Stimulated activated CD8-positive, alpha-beta memory T cell treated with anti-CD3 and anti-CD28 coated beads, Interleukin-7, amount 100 ng/mL, for 1 hour (primary cell): Measurements from ENCODE around the gene NDUFV1.
"Not testable (repeated sequence)": the region's sequence is repeated elsewhere in the genome, so short reads cannot be mapped to it uniquely, and the experiment has no call there.

Experiments
- DNase-seq, 2 donors: peaks; one replicate each; pipeline ENCODE4 v3.0.0-alpha.2; 2020; ENCODE audit warnings: low read depth in 2 of 2

The NDUFV1 gene

GRCh38 chr11:67606492-67607295 is at the start of gene NDUFV1:
NDUFV1 (plus strand) TSS chr11:67606936; CDS start chr11:67607005, 69 bp downstream.
- DNase-seq = peak; percentile 91 to 94

DNA sequence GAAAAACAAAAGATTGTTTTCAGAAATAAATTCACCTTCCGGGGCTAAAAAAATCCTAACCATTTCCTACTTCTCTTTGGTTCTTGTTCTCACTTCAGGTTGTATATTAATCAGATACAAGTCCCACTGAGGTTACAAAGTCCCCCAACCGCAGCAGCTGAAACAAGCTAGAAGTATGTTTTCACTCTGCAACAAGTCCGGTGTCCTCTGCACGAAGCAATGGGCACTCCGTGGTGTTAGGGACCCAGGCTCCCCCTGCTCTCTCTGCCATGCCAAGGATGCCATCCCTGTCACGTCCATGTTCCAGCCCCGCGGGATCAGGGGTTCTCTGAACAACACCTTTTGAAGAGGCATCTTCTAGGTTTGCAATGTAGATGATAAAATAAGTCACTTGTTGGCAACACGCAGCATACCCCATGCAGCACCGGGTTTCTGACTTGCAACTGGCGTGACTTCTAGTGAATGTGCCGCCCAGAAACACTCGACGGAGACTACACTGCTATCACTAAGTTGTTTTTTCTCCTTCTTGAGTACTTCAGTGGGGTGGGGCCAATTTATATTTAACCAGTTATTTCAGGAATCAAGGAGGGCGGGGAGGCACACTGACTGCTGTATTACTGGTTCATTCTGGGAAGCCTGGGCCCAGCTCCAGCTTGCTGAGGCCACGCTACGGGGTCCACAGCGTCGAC is 48.5 kb upstream of the NDUFV1 start:
- DNase-seq = no peak

GRCh38 chr11:67561971-67562619 is 44.6 kb upstream of the NDUFV1 start:
- no peak for DNase-seq

GRCh38 chr11:67562963-67563704 is 43.6 kb upstream of the NDUFV1 start:
- no peak for DNase-seq

- not testable (repeated sequence) for DNase-seq
These were observed 43.0 kb upstream of the NDUFV1 start for GRCh38 chr11:67563705-67564114.

DNA sequence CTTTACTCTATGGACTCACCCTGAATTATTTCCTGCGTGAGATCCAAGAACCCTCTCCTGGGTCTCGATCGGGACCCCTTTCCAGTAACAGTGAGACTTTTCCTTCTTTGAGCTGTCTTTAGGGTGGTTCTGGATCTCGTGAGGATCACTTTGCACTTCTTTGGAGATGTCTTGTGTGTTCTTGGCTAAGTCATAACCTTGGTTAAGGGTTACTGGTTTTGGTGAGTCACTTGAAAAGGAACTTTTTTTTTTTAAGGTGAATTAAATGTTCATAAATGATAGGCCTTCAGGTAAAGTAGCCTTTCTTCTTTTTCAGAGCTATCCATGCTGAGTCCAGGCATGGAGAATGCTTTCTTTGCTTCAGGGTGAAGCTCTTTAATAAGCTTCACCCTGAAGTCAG is 42.5 kb upstream of the NDUFV1 start:
- DNase-seq = no peak

GRCh38 chr11:67571443-67571842 is 35.3 kb upstream of the NDUFV1 start:
- DNase-seq = no peak

DNA sequence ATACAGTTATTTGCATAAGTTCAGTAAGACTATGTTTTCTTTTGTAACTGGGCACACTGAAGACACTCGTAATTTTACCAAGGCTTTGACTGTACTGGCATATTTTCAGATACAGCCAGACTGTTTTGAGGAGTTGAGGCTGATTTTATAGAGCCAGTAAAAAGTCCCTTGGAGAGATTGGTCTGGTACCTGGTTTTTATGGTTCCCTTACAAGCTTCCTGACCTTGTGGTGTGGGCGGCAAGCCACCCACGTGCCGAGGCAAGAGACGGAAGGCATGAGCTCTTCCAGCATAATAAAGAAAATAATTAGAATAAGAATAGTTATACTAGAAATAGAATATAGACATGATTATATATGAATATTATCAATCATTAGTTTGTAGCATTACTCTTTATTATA is 34.4 kb upstream of the NDUFV1 start:
- no peak for DNase-seq

DNA sequence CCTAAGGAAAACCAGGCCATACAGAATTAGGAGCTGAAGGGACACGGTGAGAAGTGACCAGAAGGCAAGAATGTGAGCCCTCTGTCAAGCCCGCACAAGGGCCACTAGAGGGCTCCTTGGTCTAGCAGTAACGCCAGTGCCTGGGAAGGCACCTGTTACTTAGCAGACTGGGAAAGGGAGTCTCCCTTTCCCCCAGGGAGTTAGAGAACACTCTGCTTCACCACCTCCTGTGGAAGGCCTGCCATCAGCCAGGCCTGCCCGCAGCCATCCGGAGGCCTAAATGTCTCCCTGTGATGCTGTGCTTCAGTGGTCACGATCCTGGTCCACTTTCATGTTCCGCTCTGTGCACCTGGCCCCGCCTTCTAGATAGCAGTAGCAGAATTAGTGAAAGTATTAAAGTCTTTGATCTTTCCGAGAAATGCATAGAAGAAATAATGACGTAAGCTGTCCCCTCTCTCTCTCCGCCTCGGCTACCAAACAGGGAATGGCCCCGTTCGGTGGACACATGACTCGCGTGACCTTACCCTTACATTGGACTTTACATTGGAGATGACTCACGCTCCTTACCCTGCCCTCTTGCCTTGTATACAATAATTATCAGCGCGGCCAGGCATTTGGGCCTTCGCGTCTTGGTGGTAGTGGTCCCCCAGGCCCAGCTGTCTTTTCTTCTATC is 33.9 kb upstream of the NDUFV1 start:
- DNase-seq = no peak

DNA sequence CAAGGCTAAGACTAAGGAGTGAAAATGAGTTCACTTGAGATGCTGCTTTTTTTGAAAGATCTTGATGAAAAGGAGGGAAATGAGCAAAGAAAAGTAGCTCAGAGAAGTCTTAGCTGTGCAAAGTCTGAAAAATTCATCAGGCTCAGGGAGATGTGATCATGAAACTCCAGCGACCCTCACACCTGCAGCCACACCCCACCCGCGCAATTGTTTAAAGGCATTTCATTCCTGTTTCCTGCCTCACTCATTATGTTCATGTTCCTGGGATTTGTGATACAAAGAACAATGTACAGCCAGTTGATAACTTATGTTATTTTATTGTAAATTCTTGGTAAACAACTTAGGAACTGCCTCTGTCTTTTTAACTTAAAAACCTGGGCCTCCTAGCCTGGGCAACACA is 31.8 kb upstream of the NDUFV1 start:
- no peak for DNase-seq

DNA sequence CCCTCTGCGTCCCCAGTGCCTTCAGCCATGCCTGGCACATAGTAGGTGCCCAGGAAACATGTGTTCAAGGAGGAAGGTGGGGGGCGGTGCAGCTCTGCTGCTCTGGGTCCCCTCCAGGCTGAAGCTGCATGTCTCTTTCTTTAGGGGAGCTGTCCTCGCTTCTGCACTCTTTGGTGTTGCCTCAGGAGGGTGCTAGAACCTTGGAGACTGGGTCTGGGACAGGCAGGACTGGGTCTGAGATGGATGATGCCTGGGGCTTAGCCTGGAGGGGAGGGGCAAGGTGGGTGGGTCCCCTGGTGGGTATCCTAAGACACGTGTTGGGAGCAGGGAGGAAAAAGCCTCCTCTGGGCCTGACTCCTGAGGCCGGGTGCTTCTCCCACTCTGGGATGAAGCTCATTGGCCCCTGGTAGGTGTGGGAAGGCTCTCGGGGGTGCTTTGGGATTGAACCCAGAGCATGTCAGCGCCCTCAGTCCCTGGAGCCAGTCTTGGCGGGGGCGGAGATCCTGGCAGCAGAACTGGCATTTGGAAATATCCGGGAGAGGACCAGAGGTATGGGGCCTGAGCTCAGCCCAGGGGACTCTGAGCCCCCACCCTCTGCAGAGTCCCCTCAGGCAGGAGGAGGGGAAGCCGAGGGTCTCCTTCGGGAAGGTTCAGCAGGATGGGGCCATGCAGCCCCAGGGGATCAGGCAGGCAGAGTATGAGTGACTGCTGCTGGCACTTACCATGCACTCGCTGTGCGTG is 29.8 kb upstream of the NDUFV1 start:
- DNase-seq = no peak

- DNase-seq = no peak
These were observed 28.8 kb upstream of the NDUFV1 start for GRCh38 chr11:67577951-67578350.

- no peak for DNase-seq
These were observed 25.3 kb upstream of the NDUFV1 start for GRCh38 chr11:67581469-67581868.

- no peak for DNase-seq
These were observed 24.7 kb upstream of the NDUFV1 start for GRCh38 chr11:67582011-67582410.

DNA sequence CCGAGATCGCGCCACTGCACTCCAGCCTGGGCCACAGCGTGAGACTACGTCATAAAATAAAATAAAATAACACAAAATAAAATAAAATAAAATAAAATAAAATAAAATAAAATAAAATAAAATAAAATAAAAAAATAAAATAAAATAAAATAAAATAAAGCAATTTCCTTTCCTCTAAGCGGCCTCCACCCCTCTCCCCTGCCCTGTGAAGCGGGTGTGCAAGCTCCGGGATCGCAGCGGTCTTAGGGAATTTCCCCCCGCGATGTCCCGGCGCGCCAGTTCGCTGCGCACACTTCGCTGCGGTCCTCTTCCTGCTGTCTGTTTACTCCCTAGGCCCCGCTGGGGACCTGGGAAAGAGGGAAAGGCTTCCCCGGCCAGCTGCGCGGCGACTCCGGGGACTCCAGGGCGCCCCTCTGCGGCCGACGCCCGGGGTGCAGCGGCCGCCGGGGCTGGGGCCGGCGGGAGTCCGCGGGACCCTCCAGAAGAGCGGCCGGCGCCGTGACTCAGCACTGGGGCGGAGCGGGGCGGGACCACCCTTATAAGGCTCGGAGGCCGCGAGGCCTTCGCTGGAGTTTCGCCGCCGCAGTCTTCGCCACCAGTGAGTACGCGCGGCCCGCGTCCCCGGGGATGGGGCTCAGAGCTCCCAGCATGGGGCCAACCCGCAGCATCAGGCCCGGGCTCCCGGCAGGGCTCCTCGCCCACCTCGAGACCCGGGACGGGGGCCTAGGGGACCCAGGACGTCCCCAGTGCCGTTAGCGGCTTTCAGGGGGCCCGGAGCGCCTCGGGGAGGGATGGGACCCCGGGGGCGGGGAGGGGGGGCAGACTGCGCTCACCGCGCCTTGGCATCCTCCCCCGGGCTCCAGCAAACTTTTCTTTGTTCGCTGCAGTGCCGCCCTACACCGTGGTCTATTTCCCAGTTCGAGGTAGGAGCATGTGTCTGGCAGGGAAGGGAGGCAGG is 23.2 kb upstream of the NDUFV1 start, which contains the start of gene GSTP1:
GSTP1 (plus strand) TSS at position 566 of the 958 bp plus-strand sequence; CDS start at position 598, 32 bp downstream.
- peak; percentile 62 to 71 for DNase-seq

DNA sequence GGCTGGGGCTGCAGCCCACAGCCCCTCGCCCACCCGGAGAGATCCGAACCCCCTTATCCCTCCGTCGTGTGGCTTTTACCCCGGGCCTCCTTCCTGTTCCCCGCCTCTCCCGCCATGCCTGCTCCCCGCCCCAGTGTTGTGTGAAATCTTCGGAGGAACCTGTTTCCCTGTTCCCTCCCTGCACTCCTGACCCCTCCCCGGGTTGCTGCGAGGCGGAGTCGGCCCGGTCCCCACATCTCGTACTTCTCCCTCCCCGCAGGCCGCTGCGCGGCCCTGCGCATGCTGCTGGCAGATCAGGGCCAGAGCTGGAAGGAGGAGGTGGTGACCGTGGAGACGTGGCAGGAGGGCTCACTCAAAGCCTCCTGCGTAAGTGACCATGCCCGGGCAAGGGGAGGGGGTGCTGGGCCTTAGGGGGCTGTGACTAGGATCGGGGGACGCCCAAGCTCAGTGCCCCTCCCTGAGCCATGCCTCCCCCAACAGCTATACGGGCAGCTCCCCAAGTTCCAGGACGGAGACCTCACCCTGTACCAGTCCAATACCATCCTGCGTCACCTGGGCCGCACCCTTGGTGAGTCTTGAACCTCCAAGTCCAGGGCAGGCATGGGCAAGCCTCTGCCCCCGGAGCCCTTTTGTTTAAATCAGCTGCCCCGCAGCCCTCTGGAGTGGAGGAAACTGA is 22.4 kb upstream of the NDUFV1 start:
- DNase-seq = no peak

- DNase-seq = no peak
These were observed 21.6 kb upstream of the NDUFV1 start for GRCh38 chr11:67584881-67585873.

DNA sequence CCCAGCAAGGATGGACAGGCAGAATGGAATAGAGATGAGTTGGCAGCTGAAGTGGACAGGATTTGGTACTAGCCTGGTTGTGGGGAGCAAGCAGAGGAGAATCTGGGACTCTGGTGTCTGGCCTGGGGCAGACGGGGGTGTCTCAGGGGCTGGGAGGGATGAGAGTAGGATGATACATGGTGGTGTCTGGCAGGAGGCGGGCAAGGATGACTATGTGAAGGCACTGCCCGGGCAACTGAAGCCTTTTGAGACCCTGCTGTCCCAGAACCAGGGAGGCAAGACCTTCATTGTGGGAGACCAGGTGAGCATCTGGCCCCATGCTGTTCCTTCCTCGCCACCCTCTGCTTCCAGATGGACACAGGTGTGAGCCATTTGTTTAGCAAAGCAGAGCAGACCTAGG is 20.8 kb upstream of the NDUFV1 start:
- DNase-seq = no peak
